Parathyroid adenoma (tissue), 2 donors: Measurements from ENCODE around the gene CD2AP.
"Not testable (repeated sequence)": the region's sequence is repeated elsewhere in the genome, so short reads cannot be mapped to it uniquely, and the experiment has no call there.

Experiments used
- H2AFZ ChIP-seq: fragments of 300-600 bp; sonication (generic); one replicate; pipeline ENCODE4 v1.7.0; 2017; ENCODE audit warnings: antibody characterized with exemption, mild to moderate bottlenecking
- H3K27ac ChIP-seq: fragments of 300-600 bp; sonication (generic); one replicate; pipeline ENCODE4 v1.7.0; 2017
- H3K27me3 ChIP-seq: fragments of 300-600 bp; sonication (generic); one replicate; pipeline ENCODE4 v1.7.0; 2017; ENCODE audit warnings: low read length; ENCODE audit not compliant: control insufficient read depth, insufficient read depth
- H3K36me3 ChIP-seq: fragments of 300-600 bp; sonication (generic); one replicate; pipeline ENCODE4 v1.7.0; 2017; ENCODE audit warnings: low read length; ENCODE audit not compliant: control insufficient read depth, insufficient read depth
- H3K4me1 ChIP-seq: fragments of 300-600 bp; sonication (generic); one replicate; pipeline ENCODE4 v1.7.0; 2017; ENCODE audit warnings: control low read depth
- H3K4me2 ChIP-seq: fragments of 300-600 bp; sonication (generic); one replicate; pipeline ENCODE4 v1.7.0; 2017; ENCODE audit warnings: low read length
- H3K4me3 ChIP-seq: fragments of 300-600 bp; sonication (generic); one replicate; pipeline ENCODE4 v1.7.0; 2017; ENCODE audit warnings: low read depth, low read length
- H3K79me2 ChIP-seq: fragments of 300-600 bp; sonication (generic); one replicate; pipeline ENCODE4 v1.7.0; 2017; ENCODE audit warnings: control low read depth
- H3K9ac ChIP-seq: fragments of 300-600 bp; sonication (generic); one replicate; pipeline ENCODE4 v1.7.0; 2017; ENCODE audit warnings: mild to moderate bottlenecking
- H3K9me3 ChIP-seq: fragments of 300-600 bp; sonication (generic); one replicate; pipeline ENCODE4 v1.7.0; 2017; ENCODE audit warnings: low read length; ENCODE audit not compliant: control insufficient read depth
- TF ChIP-seq, protein P1 (sequence below): fragments of 300-600 bp; sonication (generic); IDR thresholded peaks from one replicate; pipeline ENCODE4 v1.7.0; 2017; ENCODE audit warnings: antibody characterized with exemption, mild to moderate bottlenecking
- donor health status: primary hyperparathyroidism.

CD2AP gene

GRCh38 chr6:47631797-47632196 is 154.2 kb downstream of the CD2AP start:
- Histone ChIP-seq H3K9ac (no peak overlapping the region), H3K79me2 (no peaks in the 10 kb centered on the region), H3K27me3 (no peaks in the 10 kb centered on the region), H2AFZ (peak overlapping the region; percentile 56), H3K27ac (no peak overlapping the region), H3K4me1 (peaks cover 7% of the 10 kb centered on the region), H3K4me2 (no peak overlapping the region), H3K4me3 (no peak overlapping the region), H3K9me3 (no peaks in the 10 kb centered on the region), H3K36me3 (no peaks in the 10 kb centered on the region)
- TF ChIP-seq, protein P1, sequence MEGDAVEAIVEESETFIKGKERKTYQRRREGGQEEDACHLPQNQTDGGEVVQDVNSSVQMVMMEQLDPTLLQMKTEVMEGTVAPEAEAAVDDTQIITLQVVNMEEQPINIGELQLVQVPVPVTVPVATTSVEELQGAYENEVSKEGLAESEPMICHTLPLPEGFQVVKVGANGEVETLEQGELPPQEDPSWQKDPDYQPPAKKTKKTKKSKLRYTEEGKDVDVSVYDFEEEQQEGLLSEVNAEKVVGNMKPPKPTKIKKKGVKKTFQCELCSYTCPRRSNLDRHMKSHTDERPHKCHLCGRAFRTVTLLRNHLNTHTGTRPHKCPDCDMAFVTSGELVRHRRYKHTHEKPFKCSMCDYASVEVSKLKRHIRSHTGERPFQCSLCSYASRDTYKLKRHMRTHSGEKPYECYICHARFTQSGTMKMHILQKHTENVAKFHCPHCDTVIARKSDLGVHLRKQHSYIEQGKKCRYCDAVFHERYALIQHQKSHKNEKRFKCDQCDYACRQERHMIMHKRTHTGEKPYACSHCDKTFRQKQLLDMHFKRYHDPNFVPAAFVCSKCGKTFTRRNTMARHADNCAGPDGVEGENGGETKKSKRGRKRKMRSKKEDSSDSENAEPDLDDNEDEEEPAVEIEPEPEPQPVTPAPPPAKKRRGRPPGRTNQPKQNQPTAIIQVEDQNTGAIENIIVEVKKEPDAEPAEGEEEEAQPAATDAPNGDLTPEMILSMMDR: no peak

- no peak overlapping the region for H3K9ac ChIP-seq
- no peak overlapping the region for H3K4me3 ChIP-seq
- H3K4me1 ChIP-seq: no peaks in the 10 kb centered on the region
- H3K27ac ChIP-seq: no peak overlapping the region
- no peaks in the 10 kb centered on the region for H3K27me3 ChIP-seq
- no peak overlapping the region for H3K4me2 ChIP-seq
- no peak overlapping the region for H2AFZ ChIP-seq
- H3K79me2 ChIP-seq: no peaks in the 10 kb centered on the region
- TF ChIP-seq, protein P1: no peak
- no peaks in the 10 kb centered on the region for H3K9me3 ChIP-seq
- H3K36me3 ChIP-seq: no peaks in the 10 kb centered on the region
Measured at GRCh38 chr6:47633141-47633540, 155.6 kb downstream of the CD2AP start.

- Histone ChIP-seq H3K4me2 (no peak overlapping the region), H3K9ac (no peak overlapping the region), H3K4me1 (no peaks in the 10 kb centered on the region), H2AFZ (no peak overlapping the region), H3K36me3 (no peaks in the 10 kb centered on the region), H3K9me3 (no peaks in the 10 kb centered on the region), H3K4me3 (no peak overlapping the region), H3K79me2 (no peaks in the 10 kb centered on the region), H3K27ac (no peak overlapping the region), H3K27me3 (no peaks in the 10 kb centered on the region)
- TF ChIP-seq, protein P1: no peak
Measured at GRCh38 chr6:47634210-47635047, 156.8 kb downstream of the CD2AP start.

GRCh38 chr6:47646689-47647088 is 169.1 kb downstream of the CD2AP start:
- H3K79me2 ChIP-seq: no peaks in the 10 kb centered on the region
- TF ChIP-seq, protein P1: no peak
- no peaks in the 10 kb centered on the region for H3K36me3 ChIP-seq
- no peak overlapping the region for H3K27ac ChIP-seq
- no peaks in the 10 kb centered on the region for H3K27me3 ChIP-seq
- no peak overlapping the region for H3K4me3 ChIP-seq
- no peaks in the 10 kb centered on the region for H3K4me1 ChIP-seq
- H3K9ac ChIP-seq: no peak overlapping the region
- no peak overlapping the region for H3K4me2 ChIP-seq
- H2AFZ ChIP-seq: no peak overlapping the region
- H3K9me3 ChIP-seq: no peaks in the 10 kb centered on the region

GRCh38 chr6:47647188-47647587 is 169.6 kb downstream of the CD2AP start:
- H3K4me3 ChIP-seq: no peak overlapping the region
- no peaks in the 10 kb centered on the region for H3K9me3 ChIP-seq
- no peaks in the 10 kb centered on the region for H3K4me1 ChIP-seq

GRCh38 chr6:47647626-47648025 is 170.0 kb downstream of the CD2AP start:
- not testable (repeated sequence) for H3K79me2 ChIP-seq, H3K4me1 ChIP-seq, H3K27ac ChIP-seq, H2AFZ ChIP-seq, H3K4me3 ChIP-seq, H3K9me3 ChIP-seq, H3K27me3 ChIP-seq, H3K36me3 ChIP-seq, H3K9ac ChIP-seq, H3K4me2 ChIP-seq

More at GRCh38 chr6:47647188-47647587, 169.6 kb downstream of the CD2AP start:
- H3K27ac ChIP-seq: no peak overlapping the region
- no peaks in the 10 kb centered on the region for H3K36me3 ChIP-seq
- TF ChIP-seq, protein P1: no peak
- no peak overlapping the region for H3K4me2 ChIP-seq
- H3K9ac ChIP-seq: no peak overlapping the region
- H2AFZ ChIP-seq: no peak overlapping the region
- H3K27me3 ChIP-seq: no peaks in the 10 kb centered on the region
- no peaks in the 10 kb centered on the region for H3K79me2 ChIP-seq
